Cardiac septum (tissue), 1 donor: ENCODE measurements around the gene PNKD. TPM values are rescaled to one million over a fixed set of nuclear protein-coding genes. Genes with fewer than 3 reads are reported as not detected.
A peak's percentile ranks its signal among the peaks of the same experiment; 100 is the strongest.
"Not testable (repeated sequence)": the region's sequence is repeated elsewhere in the genome, so short reads cannot be mapped to it uniquely, and the experiment has no call there.

Experiments
- DNase-seq: peaks from one replicate; pipeline ENCODE4 v3.0.0-alpha.2; 2020; ENCODE audit warnings: low spot score
- intact Hi-C: fragments of 100-400 bp; cut with DNase I; formaldehyde crosslinking; loops from one replicate; pipeline ENCODE4 v1.14.0; 2022
- total RNA-seq: library from RNA; stranded (reverse); fragmentation: NEBNext Ultra II Directional; extraction: Animal tissue kit (Norgen Biotek cat#: 25700); gene quantifications from one replicate; pipeline ENCODE4 v1.2.1, GENCODE V29; 2021
- donor health status: DM: no; HTN: no; CAD: no.

The PNKD gene
- total RNA-seq, 1 donor from 2014 or later, result 72.6 TPM

- DNase-seq, result no peak
- intact Hi-C loops, result no loop called here
Measured at GRCh38 chr2:218306184-218306920, 36.0 kb downstream of the PNKD start.

GRCh38 chr2:218307415-218308090 lies 37.2 kb downstream of the PNKD start:
- no peak for DNase-seq
- intact Hi-C loops, result no loop called here

GRCh38 chr2:218310853-218311540 lies 40.7 kb downstream of the PNKD start:
- intact Hi-C loops, result no loop called here
- no peak for DNase-seq

GRCh38 chr2:218311541-218312266 lies 41.4 kb downstream of the PNKD start:
- DNase-seq, intact Hi-C loops: not testable (repeated sequence)

- intact Hi-C loops, result no loop called here
- DNase-seq, result no peak
Measured at GRCh38 chr2:218312267-218312756, 42.0 kb downstream of the PNKD start.

- intact Hi-C loops, result no loop called here
- DNase-seq, result no peak
Measured at GRCh38 chr2:218313356-218313755, 43.0 kb downstream of the PNKD start.

- DNase-seq, intact Hi-C loops: not testable (repeated sequence)
Measured at GRCh38 chr2:218314764-218315163, 44.4 kb downstream of the PNKD start.

- no peak for DNase-seq
- intact Hi-C loops, result no loop called here
Measured at GRCh38 chr2:218315397-218315796, 45.1 kb downstream of the PNKD start.

- no peak for DNase-seq
- intact Hi-C loops, result no loop called here
Measured at GRCh38 chr2:218317303-218317630, 46.9 kb downstream of the PNKD start.

- DNase-seq, result no peak
Measured at GRCh38 chr2:218317835-218318234, 47.5 kb downstream of the PNKD start.

GRCh38 chr2:218318241-218318640 lies 47.9 kb downstream of the PNKD start:
- no peak for DNase-seq
- intact Hi-C loops, result no loop called here

More at GRCh38 chr2:218317835-218318234, 47.5 kb downstream of the PNKD start:
- intact Hi-C loops, result no loop called here

- intact Hi-C loops, result no loop called here
- DNase-seq, result no peak
Measured at GRCh38 chr2:218319813-218320365, 49.6 kb downstream of the PNKD start.

- DNase-seq, result no peak
- intact Hi-C loops, result no loop called here
Measured at GRCh38 chr2:218320704-218321336, 50.5 kb downstream of the PNKD start.

- intact Hi-C loops, result loop anchor here (2.0 kb wide), 1 partner anchor 74 kb away; no protein-coding TSS in a partner anchor
- DNase-seq, result peak; percentile 82
Measured at GRCh38 chr2:218322768-218323525, 52.6 kb downstream of the PNKD start.

- DNase-seq, result no peak
- intact Hi-C loops, result loop anchor here (2.0 kb wide), 1 partner anchor 73 kb away; no protein-coding TSS in a partner anchor
Measured at GRCh38 chr2:218323526-218324472, 53.5 kb downstream of the PNKD start.

- intact Hi-C loops, result no loop called here
- DNase-seq, result no peak
Measured at GRCh38 chr2:218325566-218326160, 55.3 kb downstream of the PNKD start.

GRCh38 chr2:218326315-218326714 lies 56.0 kb downstream of the PNKD start:
- no peak for DNase-seq
- intact Hi-C loops, result no loop called here
